ENCODE data around the gene FCRL2.

- TF ChIP-seq ARNTL (CRISPR knock-in tag; IDR thresholded peaks at IDR 0.05; ENCODE audit: borderline replicate concordance, low read depth) (no peak), PATZ1 (CRISPR knock-in tag; IDR thresholded peaks at IDR 0.05; ENCODE audit: borderline replicate concordance) (no peak), CSRNP3 (CRISPR knock-in tag; IDR thresholded peaks at IDR 0.05) (no peak), ZFP3 (CRISPR knock-in tag; IDR thresholded peaks at IDR 0.05) (no peak)
These were observed 36.3 kb upstream of the FCRL2 start for GRCh38 chr1:157813269-157813668.
